ENCODE results near the gene IGF1R.

DNA sequence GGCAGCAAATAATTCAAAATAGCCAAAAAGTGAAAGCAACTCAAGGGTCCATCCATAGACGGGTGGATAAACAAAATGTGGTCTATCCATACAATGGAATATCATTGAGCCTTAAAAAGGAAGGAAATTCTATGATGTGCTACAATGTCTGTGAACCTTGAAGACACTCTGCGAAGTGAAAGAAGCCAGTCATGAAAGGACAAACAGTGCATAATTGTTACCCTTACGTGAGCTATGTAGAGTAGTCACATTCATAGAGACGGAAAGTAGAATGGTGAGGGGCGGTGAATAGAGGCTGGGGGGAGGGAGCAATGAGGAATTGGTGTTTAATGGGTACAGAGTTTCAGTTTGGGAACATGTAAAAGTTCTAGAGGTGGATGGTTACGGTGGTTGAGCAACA is 18.1 kb downstream of the IGF1R start:
- TF ChIP-seq, protein P1, sequence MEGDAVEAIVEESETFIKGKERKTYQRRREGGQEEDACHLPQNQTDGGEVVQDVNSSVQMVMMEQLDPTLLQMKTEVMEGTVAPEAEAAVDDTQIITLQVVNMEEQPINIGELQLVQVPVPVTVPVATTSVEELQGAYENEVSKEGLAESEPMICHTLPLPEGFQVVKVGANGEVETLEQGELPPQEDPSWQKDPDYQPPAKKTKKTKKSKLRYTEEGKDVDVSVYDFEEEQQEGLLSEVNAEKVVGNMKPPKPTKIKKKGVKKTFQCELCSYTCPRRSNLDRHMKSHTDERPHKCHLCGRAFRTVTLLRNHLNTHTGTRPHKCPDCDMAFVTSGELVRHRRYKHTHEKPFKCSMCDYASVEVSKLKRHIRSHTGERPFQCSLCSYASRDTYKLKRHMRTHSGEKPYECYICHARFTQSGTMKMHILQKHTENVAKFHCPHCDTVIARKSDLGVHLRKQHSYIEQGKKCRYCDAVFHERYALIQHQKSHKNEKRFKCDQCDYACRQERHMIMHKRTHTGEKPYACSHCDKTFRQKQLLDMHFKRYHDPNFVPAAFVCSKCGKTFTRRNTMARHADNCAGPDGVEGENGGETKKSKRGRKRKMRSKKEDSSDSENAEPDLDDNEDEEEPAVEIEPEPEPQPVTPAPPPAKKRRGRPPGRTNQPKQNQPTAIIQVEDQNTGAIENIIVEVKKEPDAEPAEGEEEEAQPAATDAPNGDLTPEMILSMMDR (IDR thresholded peaks at IDR 0.05): no peak
- TF ChIP-seq POLR2A (IDR thresholded peaks at IDR 0.05) (no peak), POLR2AphosphoS5 (IDR thresholded peaks at IDR 0.05) (no peak)
